GM10847 (cell line): ENCODE results near the gene KCNAB1.

Experiments used
- POLR2A ChIP-seq: IDR thresholded peaks from 2 replicates; pipeline ENCODE4 v1.6.1; 2011; ENCODE audit not compliant: insufficient read length; ENCODE audit errors: extremely low read depth

KCNAB1 gene

GRCh38 chr3:156120528-156121251 is at the start of gene KCNAB1:
Gene KCNAB1, plus strand, starts transcription at chr3:156120578.
- TF ChIP-seq POLR2A, result no peak

- no peak for TF ChIP-seq POLR2A
Measured at GRCh38 chr3:156071031-156071430, 49.3 kb upstream of the KCNAB1 start.

GRCh38 chr3:156090126-156090525 is 30.3 kb upstream of the KCNAB1 start:
- TF ChIP-seq POLR2A, result no peak

GRCh38 chr3:156093964-156094363 is 26.4 kb upstream of the KCNAB1 start:
- TF ChIP-seq POLR2A, result no peak

GRCh38 chr3:156094391-156094790 is 26.0 kb upstream of the KCNAB1 start:
- TF ChIP-seq POLR2A, result no peak

GRCh38 chr3:156098437-156099035 is 21.8 kb upstream of the KCNAB1 start:
- no peak for TF ChIP-seq POLR2A

GRCh38 chr3:156102267-156102931 is 18.0 kb upstream of the KCNAB1 start:
- no peak for TF ChIP-seq POLR2A

- TF ChIP-seq POLR2A, result no peak
Measured at GRCh38 chr3:156106721-156107373, 13.5 kb upstream of the KCNAB1 start.

- TF ChIP-seq POLR2A, result no peak
Measured at GRCh38 chr3:156107504-156107903, 12.9 kb upstream of the KCNAB1 start.

GRCh38 chr3:156108616-156109015 is 11.8 kb upstream of the KCNAB1 start:
- TF ChIP-seq POLR2A, result no peak

- TF ChIP-seq POLR2A, result no peak
Measured at GRCh38 chr3:156109989-156110388, 10.4 kb upstream of the KCNAB1 start.

- no peak for TF ChIP-seq POLR2A
Measured at GRCh38 chr3:156126467-156126866, 6.1 kb downstream of the KCNAB1 start.

- no peak for TF ChIP-seq POLR2A
Measured at GRCh38 chr3:156131241-156131640, 10.9 kb downstream of the KCNAB1 start.

- TF ChIP-seq POLR2A, result no peak
Measured at GRCh38 chr3:156131799-156132198, 11.4 kb downstream of the KCNAB1 start.

GRCh38 chr3:156132313-156132712 is 11.9 kb downstream of the KCNAB1 start:
- TF ChIP-seq POLR2A, result no peak

GRCh38 chr3:156133076-156133475 is 12.7 kb downstream of the KCNAB1 start:
- TF ChIP-seq POLR2A, result no peak
